NCI-H1417 (cell line): ENCODE results near the gene TPO.
A peak's percentile ranks its signal among the peaks of the same experiment; 100 is the strongest.

Source experiments
- DNase-seq, 3 experiments: peaks; one replicate each; lab custom pipeline; 2025; lab: John Stamatoyannopoulos, UW

TPO gene

DNA sequence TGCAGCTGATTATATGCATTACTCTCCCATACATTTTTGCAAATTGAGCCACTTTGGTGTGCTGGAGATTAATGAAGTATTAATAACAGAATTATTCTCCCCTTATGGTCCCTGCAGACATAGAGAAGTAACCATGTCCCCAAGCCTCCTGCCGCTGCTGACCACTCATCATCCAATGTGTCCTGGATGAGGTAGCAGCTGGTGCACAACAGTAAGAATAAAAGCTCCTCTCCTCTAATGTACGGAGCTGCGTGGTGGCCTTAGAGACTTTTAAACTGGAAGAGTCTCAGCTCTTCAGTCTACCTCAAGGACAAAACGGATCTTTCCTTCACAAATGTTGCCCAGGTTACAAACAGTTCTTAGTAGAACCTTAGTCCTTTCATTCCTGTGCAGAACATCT is 37.7 kb downstream of the TPO start:
- peak in 1 of 3 experiments; percentile 26 for DNase-seq

DNA sequence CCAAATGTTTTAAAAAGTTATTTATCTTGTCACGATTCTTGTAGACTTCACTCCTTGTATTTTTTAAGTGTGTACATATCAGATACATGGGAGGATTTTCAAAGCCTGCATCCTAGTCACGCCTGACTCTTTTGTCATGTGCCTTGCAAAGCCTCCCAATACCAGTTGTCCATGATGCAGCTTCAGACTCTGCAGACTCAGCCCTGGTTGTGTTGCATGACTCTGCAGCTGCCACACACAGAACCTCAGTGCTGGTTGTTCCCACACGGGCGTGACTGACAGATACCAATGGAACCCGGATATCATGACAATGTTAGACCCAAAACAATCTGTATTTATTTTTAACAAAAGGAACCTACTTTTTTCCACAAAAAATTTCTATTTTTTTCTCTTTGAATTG is 38.2 kb downstream of the TPO start:
- no peak for DNase-seq

DNA sequence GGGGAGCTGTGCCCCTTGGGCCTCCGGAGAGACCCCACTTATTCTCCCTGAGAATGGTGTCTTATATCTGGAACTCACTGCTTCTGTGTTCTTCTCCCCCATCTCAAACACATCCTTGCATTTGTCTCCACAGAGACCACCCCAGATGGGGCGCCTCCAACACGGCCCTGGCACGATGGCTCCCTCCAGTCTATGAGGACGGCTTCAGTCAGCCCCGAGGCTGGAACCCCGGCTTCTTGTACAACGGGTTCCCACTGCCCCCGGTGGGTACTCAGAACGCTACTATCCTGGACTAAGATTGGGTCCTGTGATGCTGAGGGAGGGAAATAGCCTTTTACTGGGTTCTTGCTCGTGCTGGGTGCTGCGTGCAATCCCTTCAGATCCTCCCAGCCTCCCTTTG is 40.3 kb downstream of the TPO start:
- no peak for DNase-seq

DNA sequence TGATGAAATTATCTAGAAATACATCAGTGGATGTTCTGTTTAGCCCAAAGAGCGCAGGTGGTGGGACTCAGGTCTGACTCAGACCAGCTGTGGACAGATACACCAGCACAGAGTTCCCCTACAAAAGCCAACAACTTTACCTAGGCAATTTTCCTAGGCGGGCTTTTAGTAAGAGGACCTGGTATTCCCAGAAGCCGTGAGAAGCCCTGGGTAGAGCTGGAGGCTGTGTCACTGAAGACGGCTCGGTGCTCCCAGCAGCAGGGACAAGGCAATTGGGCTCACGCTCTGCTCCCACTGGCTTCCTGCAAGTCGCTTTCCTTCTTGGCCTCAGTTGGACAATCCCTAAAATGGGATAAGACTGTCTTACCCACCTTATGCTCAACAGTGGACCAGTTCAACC is 41.1 kb downstream of the TPO start:
- DNase-seq, result no peak

DNA sequence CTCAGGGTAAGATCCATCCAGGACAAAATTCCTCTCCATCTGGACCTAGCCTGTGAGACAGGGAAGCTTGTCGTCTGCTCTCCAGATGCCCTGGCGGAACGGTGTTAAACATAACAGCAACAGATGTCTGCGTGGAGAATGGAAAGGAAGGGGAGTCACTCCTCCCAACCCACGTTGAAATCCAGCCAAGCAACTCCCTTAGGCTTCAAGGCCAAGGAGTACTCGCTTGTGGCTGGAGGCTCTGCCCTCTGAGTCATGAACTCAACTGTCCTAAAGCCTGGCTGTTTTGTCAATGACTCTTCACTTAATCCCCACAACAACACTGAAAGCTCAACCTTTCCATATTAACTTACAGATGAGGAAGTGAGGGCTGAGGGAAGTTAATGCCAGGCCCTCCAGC is 42.2 kb downstream of the TPO start:
- DNase-seq, result no peak

DNA sequence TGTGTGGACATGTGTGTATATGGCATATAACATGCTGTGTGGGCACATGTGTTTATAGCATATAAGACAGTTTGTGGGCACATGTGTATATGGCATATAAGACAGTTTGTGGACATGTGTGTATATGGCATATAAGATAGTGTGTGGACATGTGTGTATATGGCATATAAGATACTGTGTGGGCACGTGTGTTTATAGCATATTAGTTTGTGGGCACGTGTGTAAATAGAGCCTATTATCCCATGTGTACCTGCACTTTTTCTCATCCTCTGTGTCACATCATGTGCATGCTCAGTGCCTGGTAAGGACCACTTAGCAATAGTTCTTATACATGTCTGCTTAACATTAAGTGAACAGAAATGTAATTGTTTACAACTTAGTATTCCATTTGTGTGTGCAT is 45.2 kb downstream of the TPO start:
- no peak for DNase-seq

DNA sequence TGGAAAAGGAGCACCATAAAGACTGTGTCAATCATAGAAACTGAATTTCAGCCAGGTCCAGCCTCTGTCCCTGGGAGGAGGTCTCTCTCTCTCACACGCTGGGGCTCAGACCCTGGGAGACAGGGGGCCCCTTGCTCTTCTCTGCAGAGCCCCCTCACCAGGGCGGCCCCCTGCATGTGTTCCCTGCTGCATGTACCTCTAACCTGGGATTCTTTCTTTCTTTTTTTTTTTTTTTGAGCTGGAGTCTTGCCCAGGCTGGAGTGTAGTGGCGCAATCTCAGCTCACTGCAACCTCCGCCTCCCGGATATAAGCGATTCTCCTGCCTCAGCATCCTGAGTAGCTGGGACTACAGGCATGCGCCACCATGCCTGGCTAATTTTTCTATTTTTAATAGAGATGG is 46.5 kb downstream of the TPO start:
- no peak for DNase-seq

DNA sequence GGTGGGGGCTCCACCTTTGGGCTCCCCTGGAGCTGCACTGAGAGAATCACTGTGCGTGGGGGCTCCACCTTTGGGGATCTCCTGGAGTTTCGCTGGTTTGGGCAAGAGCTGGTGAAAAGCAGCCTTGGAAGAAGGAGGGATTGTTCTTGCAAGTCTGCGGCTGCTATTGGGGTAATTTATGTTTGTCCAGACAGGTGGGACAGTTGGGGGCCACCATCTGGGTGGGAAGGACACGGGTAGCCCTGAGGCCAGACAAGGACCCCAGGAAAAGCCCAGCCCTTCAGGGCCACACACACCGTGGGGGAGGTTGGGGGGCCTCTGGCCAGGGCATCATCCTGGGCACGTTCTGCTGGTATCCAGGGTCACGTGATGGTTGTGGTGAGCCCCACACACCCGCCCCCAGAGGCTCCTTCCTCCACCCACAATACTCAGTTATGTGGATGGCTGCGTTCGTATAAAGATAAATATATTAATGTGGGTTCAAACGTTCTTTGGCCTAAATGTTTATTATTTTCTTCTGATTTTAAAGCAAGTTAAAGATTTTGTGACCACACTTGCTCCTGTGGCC is 47.7 kb downstream of the TPO start:
- DNase-seq, result no peak

DNA sequence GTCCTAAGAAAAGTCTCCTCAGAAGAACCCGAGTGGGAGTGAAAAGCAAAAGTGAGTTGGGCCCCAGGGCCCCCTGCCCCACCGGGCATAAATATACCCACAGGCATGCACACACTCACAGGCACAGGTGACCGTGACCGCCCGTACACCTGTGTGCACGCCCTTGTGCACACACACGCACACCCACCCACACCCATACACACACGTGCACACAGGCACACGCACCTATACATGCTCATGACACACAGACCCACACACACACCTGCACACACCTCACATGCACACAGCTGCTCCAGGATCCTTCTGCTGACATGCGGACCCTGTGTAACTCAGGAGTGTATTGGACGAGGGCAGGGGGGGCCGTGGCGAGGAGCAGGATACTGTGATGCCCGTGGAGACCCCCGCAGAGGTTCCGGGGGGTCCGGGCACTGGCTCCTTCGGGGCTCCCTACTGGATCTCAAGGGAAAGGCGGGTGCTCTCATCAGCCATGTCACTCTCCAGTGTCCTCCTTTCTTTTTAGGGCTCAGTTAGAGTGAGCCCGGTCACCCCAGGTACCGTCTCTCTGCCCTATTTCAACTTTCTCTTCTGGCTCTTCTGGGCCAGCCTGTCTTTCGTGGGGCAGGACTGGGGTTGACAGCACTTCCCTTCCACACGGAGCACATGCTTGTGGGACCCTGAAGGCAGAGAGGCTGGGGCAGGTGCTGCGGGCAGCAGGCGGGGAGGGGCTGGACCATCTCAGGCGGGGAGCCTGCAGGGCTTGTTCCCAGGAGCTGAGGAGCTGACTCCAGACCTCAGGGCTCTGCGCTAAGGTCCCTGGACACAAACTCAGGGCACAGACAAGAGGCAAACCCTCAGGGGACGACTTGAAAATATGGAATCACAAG is 48.5 kb downstream of the TPO start:
- no peak for DNase-seq

DNA sequence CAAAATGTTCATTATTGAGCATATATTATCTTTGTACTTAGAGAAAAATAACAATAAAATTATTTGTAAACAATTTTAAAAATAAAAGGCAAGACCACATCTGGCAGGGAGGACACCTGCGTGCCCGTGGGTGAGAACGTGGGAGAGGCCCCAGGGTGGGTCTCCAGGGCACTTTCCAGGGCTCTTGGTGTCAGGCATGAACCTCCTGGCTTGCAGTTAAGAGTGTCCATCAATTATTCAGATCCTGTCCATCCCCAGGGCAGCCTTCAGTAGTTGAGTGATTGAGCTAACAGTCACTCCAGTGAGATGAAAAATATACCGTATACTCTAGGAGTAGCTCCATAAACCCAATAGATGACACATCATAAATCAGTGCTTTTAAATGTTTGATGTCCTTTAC is 49.7 kb downstream of the TPO start:
- peak in 1 of 3 experiments; percentile 35 for DNase-seq

DNA sequence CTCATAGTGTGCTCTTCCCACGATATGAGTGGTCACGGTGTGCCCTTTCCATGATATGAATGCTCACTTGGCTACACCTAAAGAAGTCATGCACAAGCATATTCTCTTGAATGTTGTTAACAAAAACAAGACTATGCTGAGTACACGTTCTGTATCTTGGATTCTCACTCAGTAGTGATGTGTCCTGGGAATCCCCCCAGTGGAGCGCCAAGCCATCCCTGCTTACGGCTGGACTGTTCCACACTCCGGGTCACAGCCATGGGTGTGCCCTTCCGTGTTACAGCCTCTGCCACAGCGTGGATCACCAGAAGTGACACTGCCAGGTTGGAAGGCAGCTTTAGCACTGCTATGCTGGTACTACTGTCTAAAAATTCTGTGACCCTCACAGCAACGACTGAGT is 59.1 kb downstream of the TPO start:
- DNase-seq, result no peak

DNA sequence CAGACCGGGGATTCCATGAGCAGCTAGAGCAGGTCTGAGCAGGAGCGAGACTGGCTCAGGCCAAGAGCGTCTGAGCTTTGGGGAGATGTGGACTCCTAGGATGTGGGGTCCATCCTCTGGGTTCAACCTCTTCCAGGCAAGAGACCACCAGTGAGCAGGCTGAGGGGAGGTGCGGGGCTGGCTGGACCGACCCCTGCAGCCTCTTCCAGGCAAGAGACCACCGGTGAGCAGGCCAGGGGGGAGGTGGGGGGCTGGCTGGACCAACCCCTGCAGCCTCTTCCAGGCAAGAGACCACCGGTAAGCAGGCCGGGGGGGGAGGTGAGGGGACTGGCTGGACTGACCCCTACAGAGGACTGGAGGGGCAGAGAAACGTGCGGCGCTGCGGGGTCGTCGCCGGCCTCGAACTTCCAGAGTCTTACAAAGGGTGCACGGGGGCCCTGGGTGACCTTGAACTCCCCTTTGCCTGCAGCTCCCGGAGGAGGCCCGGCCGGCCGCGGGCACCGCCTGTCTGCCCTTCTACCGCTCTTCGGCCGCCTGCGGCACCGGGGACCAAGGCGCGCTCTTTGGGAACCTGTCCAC is 63.4 kb downstream of the TPO start:
- no peak for DNase-seq

DNA sequence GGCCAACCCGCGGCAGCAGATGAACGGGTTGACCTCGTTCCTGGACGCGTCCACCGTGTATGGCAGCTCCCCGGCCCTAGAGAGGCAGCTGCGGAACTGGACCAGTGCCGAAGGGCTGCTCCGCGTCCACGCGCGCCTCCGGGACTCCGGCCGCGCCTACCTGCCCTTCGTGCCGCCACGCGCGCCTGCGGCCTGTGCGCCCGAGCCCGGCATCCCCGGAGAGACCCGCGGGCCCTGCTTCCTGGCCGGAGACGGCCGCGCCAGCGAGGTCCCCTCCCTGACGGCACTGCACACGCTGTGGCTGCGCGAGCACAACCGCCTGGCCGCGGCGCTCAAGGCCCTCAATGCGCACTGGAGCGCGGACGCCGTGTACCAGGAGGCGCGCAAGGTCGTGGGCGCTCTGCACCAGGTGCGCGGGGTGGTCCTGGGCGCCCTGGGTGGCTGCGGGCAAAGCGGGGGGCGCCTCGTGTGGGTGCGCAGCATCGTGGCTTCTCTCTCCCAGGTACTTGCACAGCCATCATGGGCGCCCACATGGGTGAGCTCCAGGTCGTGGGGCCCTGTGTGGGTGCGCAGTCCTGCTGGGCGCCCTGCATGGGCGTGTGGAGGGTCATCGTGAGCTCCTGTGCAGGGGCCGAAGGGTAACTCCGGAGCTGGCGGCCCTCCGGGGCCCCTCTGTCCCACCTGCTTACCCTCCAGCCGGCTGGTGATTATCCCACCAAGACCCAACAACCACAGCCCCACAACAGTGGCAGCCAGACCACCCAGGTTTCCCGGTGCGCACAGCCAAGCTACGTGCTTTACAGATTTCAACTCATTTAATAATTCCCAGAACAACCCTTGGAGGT is 64.2 kb downstream of the TPO start:
- DNase-seq, result no peak

DNA sequence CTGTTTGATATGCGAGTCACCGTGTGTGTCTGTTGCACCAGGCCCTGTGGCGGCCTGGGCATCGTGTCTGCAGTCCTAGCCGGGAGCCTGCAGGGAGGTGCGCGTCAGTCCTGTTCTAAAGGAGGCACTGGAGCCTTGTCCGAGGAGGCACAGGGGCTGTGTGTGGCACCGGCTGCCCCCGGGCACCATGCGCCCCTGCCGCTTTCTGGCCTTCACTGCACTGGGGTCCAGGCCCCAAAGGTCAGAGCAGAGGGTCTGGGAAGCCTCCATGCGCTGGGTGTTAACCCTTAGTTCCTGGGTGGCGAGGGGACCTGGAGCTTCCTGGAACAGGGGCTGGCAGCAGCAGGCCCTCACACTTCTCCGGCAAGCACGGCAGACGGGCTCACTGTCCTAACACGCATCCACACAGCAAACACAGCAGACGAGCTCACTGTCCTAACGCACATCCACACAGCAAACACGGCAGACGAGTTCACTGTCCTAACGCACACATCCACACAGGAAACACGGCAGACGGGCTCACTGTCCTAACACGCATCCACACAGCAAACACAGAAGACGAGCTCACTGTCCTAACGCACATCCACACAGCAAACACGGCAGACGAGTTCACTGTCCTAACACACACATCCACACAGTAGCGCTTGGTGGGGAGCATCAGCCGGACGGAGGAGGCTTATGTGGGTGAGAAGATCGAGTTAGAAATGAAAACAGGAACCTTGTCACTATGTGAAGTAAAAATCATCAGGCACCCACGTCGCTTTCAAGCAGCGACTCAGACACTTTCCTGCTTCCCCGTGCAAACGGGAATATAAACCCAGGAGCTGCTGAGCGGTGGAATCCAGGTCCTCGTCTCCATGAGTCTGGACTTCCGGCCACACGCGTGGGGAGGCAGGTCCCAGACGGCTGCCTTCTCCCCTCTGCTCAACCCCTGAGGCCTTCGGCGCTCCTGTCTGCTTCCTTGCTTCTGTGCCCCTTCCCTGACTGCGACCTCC is 65.3 kb downstream of the TPO start:
- DNase-seq, result no peak

DNA sequence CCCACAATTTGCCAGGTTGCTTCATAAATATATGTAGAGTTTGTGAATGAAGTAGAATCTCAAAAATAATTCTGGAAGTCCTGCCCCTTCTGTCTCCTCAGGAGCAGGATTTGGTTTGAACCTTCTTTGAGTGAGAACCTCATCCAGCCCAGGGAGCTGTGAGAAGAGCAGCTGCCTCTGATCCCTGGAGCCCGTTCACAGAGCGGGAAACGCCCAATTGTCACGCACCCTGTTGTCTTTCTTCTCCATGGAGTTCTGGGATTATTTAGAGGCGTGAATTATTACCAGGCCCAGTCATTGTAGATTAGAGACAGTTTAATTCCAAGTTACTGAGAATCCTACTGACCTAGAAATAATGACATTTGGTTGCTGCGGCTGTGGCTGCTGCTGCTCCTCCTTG is 66.1 kb downstream of the TPO start:
- DNase-seq, result no peak

DNA sequence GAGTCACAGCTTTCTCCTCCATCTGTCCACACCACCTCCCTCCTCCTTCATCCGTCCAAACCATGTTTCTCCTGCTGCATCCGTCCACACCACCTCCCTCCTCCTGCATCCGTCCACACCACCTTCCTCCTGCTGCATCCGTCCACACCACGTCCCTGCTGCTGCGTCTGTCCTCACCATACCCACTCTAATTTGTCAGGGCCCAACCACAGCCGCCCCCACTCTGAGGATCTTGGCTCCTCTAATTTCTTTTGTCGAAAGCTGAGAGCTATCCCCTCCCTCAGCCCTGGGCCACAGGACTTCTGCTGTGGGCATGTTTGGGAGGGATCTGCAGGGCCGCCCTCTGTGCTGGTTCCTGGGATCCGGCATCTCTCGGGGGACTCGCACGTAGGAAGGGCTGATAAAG is 67.4 kb downstream of the TPO start:
- no peak for DNase-seq

DNA sequence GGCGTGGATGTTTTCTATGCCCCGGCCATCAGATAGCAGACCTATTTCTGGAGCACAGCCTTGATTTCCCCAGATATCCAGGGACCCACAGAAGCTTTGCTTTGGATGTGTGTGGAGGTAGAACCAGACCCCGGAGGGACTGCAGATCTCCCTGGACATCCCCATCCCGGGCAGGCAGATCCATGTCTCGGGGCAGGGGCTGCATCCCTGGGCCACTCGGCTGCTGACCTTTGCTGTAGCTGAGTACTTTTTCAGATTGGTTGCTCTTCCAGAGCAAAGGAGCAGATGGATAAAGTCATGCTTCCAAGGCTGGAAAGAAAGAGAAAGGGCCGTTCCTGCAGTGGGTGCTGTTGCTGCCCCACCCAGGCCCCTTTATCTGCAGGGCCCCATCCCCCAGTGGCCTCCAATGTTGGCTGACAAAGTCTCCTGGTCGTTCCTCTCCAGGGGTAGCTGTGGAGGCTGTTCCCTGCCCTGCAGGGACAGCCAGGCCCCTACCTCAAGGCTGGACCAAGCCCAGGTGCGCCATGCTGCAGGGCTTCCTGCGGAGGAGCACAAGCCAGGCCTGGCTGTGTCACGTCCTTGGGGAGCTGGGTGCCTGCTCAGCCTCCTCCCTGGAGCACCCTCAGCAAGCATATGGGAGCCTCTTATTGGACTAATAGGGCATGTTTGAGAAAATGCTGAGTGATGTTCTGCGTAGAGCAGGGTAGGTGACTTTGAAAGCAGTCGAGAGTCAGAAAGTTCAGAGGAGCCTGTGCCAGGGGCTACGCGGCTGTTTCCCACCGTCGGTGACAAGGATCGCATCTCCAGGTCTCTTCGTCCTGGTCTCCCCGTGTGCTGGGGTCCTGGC is 68.4 kb downstream of the TPO start:
- DNase-seq, result no peak

DNA sequence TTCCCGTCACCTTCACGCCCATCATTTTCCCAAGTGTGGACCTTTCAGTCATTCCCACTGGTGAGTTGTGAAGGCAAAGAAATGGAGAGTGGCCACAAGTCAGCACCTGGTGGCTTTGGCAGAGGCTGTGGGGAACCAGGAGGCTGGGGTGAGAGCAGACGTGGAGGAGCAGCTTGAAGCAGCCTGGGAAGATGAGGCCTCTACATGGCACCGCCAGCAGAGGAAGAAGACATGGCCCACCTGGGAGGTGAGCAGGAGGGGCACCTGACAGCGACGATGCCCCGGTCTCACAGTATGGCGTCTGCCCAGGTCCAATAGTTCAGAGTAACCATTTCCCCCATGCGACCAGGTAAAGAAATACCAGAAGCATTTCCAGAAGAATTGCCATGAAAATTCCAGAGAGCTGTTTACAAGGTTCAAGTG is 69.0 kb downstream of the TPO start:
- no peak for DNase-seq

DNA sequence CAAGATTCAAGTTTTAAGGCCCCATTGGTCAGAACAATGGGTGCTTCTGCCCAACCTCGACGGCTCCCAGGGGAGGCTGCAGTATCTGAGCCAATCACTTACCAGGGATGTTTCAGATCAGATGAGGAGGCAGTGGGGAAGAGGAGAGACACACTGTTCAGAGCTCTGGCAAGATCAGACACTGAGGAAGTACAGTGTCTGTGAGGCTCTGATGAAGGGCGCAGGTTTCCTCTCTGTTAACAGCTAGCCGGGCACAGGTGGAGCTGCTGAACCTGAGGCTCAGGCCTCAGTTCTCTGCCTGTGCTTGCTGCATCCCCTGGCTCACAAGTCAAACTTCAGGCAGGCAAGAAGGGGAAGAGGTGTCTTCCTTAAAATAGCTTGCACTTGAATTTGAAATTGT is 69.7 kb downstream of the TPO start:
- no peak for DNase-seq

DNA sequence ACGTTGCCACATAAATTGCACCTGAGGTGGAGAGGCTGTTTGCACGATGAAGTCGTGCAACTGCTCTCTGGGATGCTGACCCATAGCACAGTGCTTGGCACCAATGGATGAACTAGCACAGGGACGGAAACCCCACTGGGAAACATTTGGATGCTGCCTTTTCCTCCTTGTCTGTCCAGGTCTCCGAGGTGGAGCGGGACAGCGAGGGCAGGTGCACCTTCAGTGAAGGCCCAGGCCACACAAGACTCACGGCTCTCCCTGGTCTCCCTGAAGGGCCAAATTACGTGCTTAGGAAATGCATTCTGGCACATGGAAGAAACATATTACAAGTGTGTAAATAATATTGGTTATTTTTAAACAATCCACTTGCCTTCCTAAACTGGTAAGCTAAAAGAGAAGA is 70.3 kb downstream of the TPO start:
- DNase-seq, result no peak
